GM21576 (cell line): ENCODE measurements around the gene CAMSAP2.

Source experiments
- ATAC-seq: cut with Tn5 transposase; IDR thresholded peaks from one replicate; pipeline ENCODE4 v1.9.1; 2021; ENCODE audit warnings: mild to moderate bottlenecking, moderate library complexity; ENCODE audit not compliant: unreplicated experiment

The CAMSAP2 gene

GRCh38 chr1:200838676-200839445, 100.2 kb downstream of the CAMSAP2 start:
- no peak for ATAC-seq

GRCh38 chr1:200845360-200845759, 106.7 kb downstream of the CAMSAP2 start:
- no peak for ATAC-seq

GRCh38 chr1:200846398-200846797, 107.7 kb downstream of the CAMSAP2 start:
- no peak for ATAC-seq

- ATAC-seq, result no peak
Observed at GRCh38 chr1:200849430-200849829, 110.7 kb downstream of the CAMSAP2 start.

GRCh38 chr1:200850554-200850953, 111.9 kb downstream of the CAMSAP2 start:
- ATAC-seq, result no peak

GRCh38 chr1:200856716-200857357, 118.1 kb downstream of the CAMSAP2 start:
- ATAC-seq, result no peak

GRCh38 chr1:200857804-200858203, 119.1 kb downstream of the CAMSAP2 start:
- ATAC-seq, result no peak

- ATAC-seq, result no peak
Observed at GRCh38 chr1:200861937-200862647, 123.4 kb downstream of the CAMSAP2 start.

GRCh38 chr1:200862713-200863415, 124.2 kb downstream of the CAMSAP2 start:
- no peak for ATAC-seq

GRCh38 chr1:200866116-200866515, 127.4 kb downstream of the CAMSAP2 start:
- no peak for ATAC-seq

- peak; percentile 85 for ATAC-seq
Observed at GRCh38 chr1:200866521-200866920, 127.8 kb downstream of the CAMSAP2 start.

- ATAC-seq, result no peak
Observed at GRCh38 chr1:200867018-200867811, 128.5 kb downstream of the CAMSAP2 start.

GRCh38 chr1:200869376-200869752, 130.7 kb downstream of the CAMSAP2 start:
- ATAC-seq, result no peak

- peak; percentile 40 for ATAC-seq
Observed at GRCh38 chr1:200869753-200870391, 131.2 kb downstream of the CAMSAP2 start.

GRCh38 chr1:200872446-200873115, 133.9 kb downstream of the CAMSAP2 start, which contains the start of gene GPR25:
Gene GPR25, plus strand, starts transcription at chr1:200872981. Its CDS starts 57 bp downstream, at chr1:200873038.
- no peak for ATAC-seq

GRCh38 chr1:200873116-200873670, 134.5 kb downstream of the CAMSAP2 start:
- no peak for ATAC-seq

- ATAC-seq, result no peak
Observed at GRCh38 chr1:200873671-200874397, 135.1 kb downstream of the CAMSAP2 start.

- no peak for ATAC-seq
Observed at GRCh38 chr1:200874694-200875093, 136.0 kb downstream of the CAMSAP2 start.
